Naive thymus-derived CD8-positive, alpha-beta T cell (primary cell): ENCODE results near the gene LRRC58. TPM values are rescaled to one million over a fixed set of nuclear protein-coding genes. Genes with fewer than 3 reads are reported as not detected.
A peak's percentile ranks its signal among the peaks of the same experiment; 100 is the strongest.
"Not testable (repeated sequence)": the region's sequence is repeated elsewhere in the genome, so short reads cannot be mapped to it uniquely, and the experiment has no call there.

ENCODE experiments used
- ATAC-seq, 2 donors: fragments of 150-1000 bp; cut with Tn5 transposase in 1 of 2; sonication (Bioruptor Pico), chemical (Tn5 transposase) in 1 of 2; 1 replicate in 1 of 2; 2 replicates in 1 of 2; pipeline ENCODE4 v1.10.0; 2021; ENCODE audit warnings: mild to moderate bottlenecking in 2 of 2, moderate library complexity in 2 of 2
- POLR2A ChIA-PET: fragments of 350-600 bp; sonication (Branson Sonifier 250); formaldehyde crosslinking; loops from one replicate; lab custom pipeline; 2021; ENCODE audit warnings: antibody characterized with exemption; lab: Charles Lee
- DNase-seq, 10 donors: peaks; one replicate each; pipeline versions ENCODE4 v3.0.0 to v3.0.0-alpha.2; 2020 to 2022
- H3K27ac Mint-ChIP-seq, 10 donors: one replicate each; pipeline ENCODE4 v1.8.0; 2020 to 2022; ENCODE audit warnings: mild to moderate bottlenecking in 10 of 10, mixed read lengths in 10 of 10, moderate library complexity in 4 of 10, inconsistent platforms in 1 of 10
- H3K27me3 Mint-ChIP-seq, 5 donors: one replicate each; pipeline ENCODE4 v1.8.0; 2021 to 2022; ENCODE audit warnings: mixed read lengths in 5 of 5
- H3K36me3 Mint-ChIP-seq, 3 donors: one replicate each; pipeline ENCODE4 v1.8.0; 2020 to 2022; ENCODE audit warnings: mixed read lengths in 3 of 3, mild to moderate bottlenecking in 2 of 3, inconsistent platforms in 1 of 3
- H3K4me1 Mint-ChIP-seq, 4 donors: one replicate each; pipeline ENCODE4 v1.8.0; 2021 to 2022; ENCODE audit warnings: mixed read lengths in 4 of 4
- H3K4me3 Mint-ChIP-seq, 10 donors: one replicate each; pipeline ENCODE4 v1.8.0; 2020 to 2022; ENCODE audit warnings: mild to moderate bottlenecking in 10 of 10, mixed read lengths in 10 of 10, moderate library complexity in 6 of 10, inconsistent platforms in 1 of 10
- H3K9me3 Mint-ChIP-seq, 9 donors: one replicate each; pipeline ENCODE4 v1.8.0; 2020 to 2022; ENCODE audit warnings: mixed read lengths in 9 of 9, mild to moderate bottlenecking in 3 of 9, inconsistent platforms in 1 of 9, moderate library complexity in 1 of 9
- polyA plus RNA-seq, 3 donors: library from polyadenylated mRNA; unstranded; fragments of 300-500 nt; fragmentation: Illumina TruSeq; gene quantifications; one replicate each; pipeline ENCODE4 v1.2.3, GENCODE V29; 2021
- total RNA-seq, 8 experiments: library from RNA in 2 of 8; stranded (reverse) in 2 of 8; gene quantifications; one replicate each; pipeline ENCODE4 v1.2.3 and lab custom pipeline; 2021 to 2026

Gene LRRC58
- total and polyA plus RNA-seq, 5 experiments from 2014 or later = 8.1 to 20.3 (median 8.7) TPM

- POLR2A ChIA-PET = interaction anchor here (2.4 kb wide), 1 partner anchor 16 kb away, joined by 9 read pairs; the partner anchor contains the start of gene LRRC58
Measured at GRCh38 chr3:120332646-120333045, 16.5 kb downstream of the LRRC58 start.

GRCh38 chr3:120331076-120331475 is 18.1 kb downstream of the LRRC58 start:
- DNase-seq (no peak), ATAC-seq (no peak)
- no peak overlapping the region for H3K4me3 Mint-ChIP-seq
- H3K4me1 Mint-ChIP-seq = peaks cover 2 to 4% (median 2%) of the 10 kb centered on the region in 4 donors
- H3K27me3 Mint-ChIP-seq = no peaks in the 10 kb centered on the region
- POLR2A ChIA-PET = interaction anchor here (1.1 kb wide), 1 partner anchor 17 kb away, joined by 3 read pairs; no protein-coding TSS in a partner anchor
- H3K36me3 Mint-ChIP-seq = peaks cover 6 to 71% (median 25%) of the 10 kb centered on the region in 3 donors
- no peak overlapping the region for H3K27ac Mint-ChIP-seq
- no peaks in the 10 kb centered on the region for H3K9me3 Mint-ChIP-seq

More at GRCh38 chr3:120332646-120333045, 16.5 kb downstream of the LRRC58 start:
- Mint-ChIP-seq H3K4me1 (peaks cover 4 to 19% (median 12%) of the 10 kb centered on the region in 4 donors), H3K9me3 (no peaks in the 10 kb centered on the region), H3K4me3 (no peak overlapping the region), H3K27me3 (no peaks in the 10 kb centered on the region), H3K36me3 (peaks cover 6 to 64% (median 19%) of the 10 kb centered on the region in 3 donors), H3K27ac (no peak overlapping the region)
- ATAC-seq (no peak), DNase-seq (no peak)

GRCh38 chr3:120326784-120327183 is 22.4 kb downstream of the LRRC58 start:
- POLR2A ChIA-PET = no interaction called here
- Mint-ChIP-seq H3K9me3 (peaks cover 0 to 2% (median 0%) of the 10 kb centered on the region in 9 donors), H3K27me3 (no peaks in the 10 kb centered on the region), H3K27ac (peak overlapping the region in 1 of 10 donors; percentile 22), H3K4me3 (no peak overlapping the region), H3K36me3 (peaks cover 15 to 63% (median 40%) of the 10 kb centered on the region in 3 donors), H3K4me1 (no peaks in the 10 kb centered on the region)
- DNase-seq (no peak), ATAC-seq (no peak)

- POLR2A ChIA-PET = interaction anchor here (0.6 kb wide), 2 partner anchors 24 to 193 kb away, joined by 4 to 6 read pairs; no protein-coding TSS in a partner anchor
- H3K4me3 Mint-ChIP-seq = no peak overlapping the region
- peaks cover 21 to 56% (median 43%) of the 10 kb centered on the region in 3 donors for H3K36me3 Mint-ChIP-seq
- ATAC-seq (no peak), DNase-seq (no peak)
- H3K27ac Mint-ChIP-seq = no peak overlapping the region
- no peaks in the 10 kb centered on the region for H3K27me3 Mint-ChIP-seq
- peaks cover 0 to 2% (median 0%) of the 10 kb centered on the region in 4 donors for H3K4me1 Mint-ChIP-seq
- H3K9me3 Mint-ChIP-seq = peaks cover 0 to 7% (median 0%) of the 10 kb centered on the region in 9 donors
Measured at GRCh38 chr3:120324190-120324589, 25.0 kb downstream of the LRRC58 start.

GRCh38 chr3:120323761-120324160 is 25.4 kb downstream of the LRRC58 start:
- peaks cover 25 to 56% (median 47%) of the 10 kb centered on the region in 3 donors for H3K36me3 Mint-ChIP-seq

GRCh38 chr3:120311863-120312794 is 37.0 kb downstream of the LRRC58 start:
- ATAC-seq = no peak
- Mint-ChIP-seq H3K4me1 (peaks cover 0 to 4% (median 0%) of the 10 kb centered on the region in 4 donors), H3K27me3 (peaks cover 0 to 2% (median 0%) of the 10 kb centered on the region in 5 donors), H3K9me3 (peaks cover 0 to 29% (median 16%) of the 10 kb centered on the region in 9 donors), H3K4me3 (peak overlapping the region in 1 of 10 donors; percentile 16), H3K27ac (peak overlapping the region in 1 of 10 donors; percentile 11), H3K36me3 (peaks cover 25 to 30% (median 30%) of the 10 kb centered on the region in 3 donors)
- POLR2A ChIA-PET = no interaction called here
- no peak for DNase-seq

More at GRCh38 chr3:120323761-120324160, 25.4 kb downstream of the LRRC58 start:
- Mint-ChIP-seq H3K9me3 (peaks cover 0 to 11% (median 2%) of the 10 kb centered on the region in 9 donors), H3K27ac (peak overlapping the region in 1 of 10 donors; percentile 5)
- DNase-seq, H3K4me3 Mint-ChIP-seq, H3K4me1 Mint-ChIP-seq, ATAC-seq, H3K27me3 Mint-ChIP-seq: not testable (repeated sequence)
- POLR2A ChIA-PET = interaction anchor here (0.6 kb wide), 2 partner anchors 24 to 193 kb away, joined by 4 to 6 read pairs; no protein-coding TSS in a partner anchor

GRCh38 chr3:120306519-120307455 is 42.4 kb downstream of the LRRC58 start:
- DNase-seq (peak in 1 of 10 donors; percentile 52), ATAC-seq (no peak)
- POLR2A ChIA-PET = no interaction called here
- Mint-ChIP-seq H3K36me3 (peaks cover 0 to 2% (median 0%) of the 10 kb centered on the region in 3 donors), H3K9me3 (peaks cover 0 to 12% (median 0%) of the 10 kb centered on the region in 9 donors), H3K4me3 (no peak overlapping the region), H3K27ac (no peak overlapping the region), H3K4me1 (no peaks in the 10 kb centered on the region), H3K27me3 (peaks cover 0 to 8% (median 2%) of the 10 kb centered on the region in 5 donors)

GRCh38 chr3:120304616-120305015 is 44.5 kb downstream of the LRRC58 start:
- POLR2A ChIA-PET = no interaction called here
- no peak for ATAC-seq
- Mint-ChIP-seq H3K27ac (no peak overlapping the region), H3K4me1 (no peaks in the 10 kb centered on the region), H3K9me3 (peaks cover 0 to 12% (median 0%) of the 10 kb centered on the region in 9 donors), H3K4me3 (no peak overlapping the region), H3K27me3 (peaks cover 0 to 8% (median 2%) of the 10 kb centered on the region in 5 donors), H3K36me3 (peaks cover 0 to 2% (median 0%) of the 10 kb centered on the region in 3 donors)
- DNase-seq = no peak

- peaks cover 0 to 8% (median 0%) of the 10 kb centered on the region in 9 donors for H3K9me3 Mint-ChIP-seq
- peaks cover 0 to 2% (median 0%) of the 10 kb centered on the region in 3 donors for H3K36me3 Mint-ChIP-seq
- no peak overlapping the region for H3K4me3 Mint-ChIP-seq
- POLR2A ChIA-PET = no interaction called here
- no peak overlapping the region for H3K27ac Mint-ChIP-seq
- H3K27me3 Mint-ChIP-seq = peaks cover 0 to 8% (median 6%) of the 10 kb centered on the region in 5 donors
- no peaks in the 10 kb centered on the region for H3K4me1 Mint-ChIP-seq
- ATAC-seq (no peak), DNase-seq (no peak)
Measured at GRCh38 chr3:120302361-120302760, 46.8 kb downstream of the LRRC58 start.

- no peak for DNase-seq
- POLR2A ChIA-PET = no interaction called here
- ATAC-seq = no peak
- H3K27ac Mint-ChIP-seq = no peak overlapping the region
- H3K9me3 Mint-ChIP-seq = peaks cover 0 to 4% (median 0%) of the 10 kb centered on the region in 9 donors
- H3K4me3 Mint-ChIP-seq = no peak overlapping the region
- H3K4me1 Mint-ChIP-seq = no peaks in the 10 kb centered on the region
- peaks cover 0 to 12% (median 6%) of the 10 kb centered on the region in 5 donors for H3K27me3 Mint-ChIP-seq
- H3K36me3 Mint-ChIP-seq = no peaks in the 10 kb centered on the region
Measured at GRCh38 chr3:120300971-120301370, 48.2 kb downstream of the LRRC58 start.

- Mint-ChIP-seq H3K9me3 (peaks cover 0 to 4% (median 2%) of the 10 kb centered on the region in 9 donors), H3K4me3 (no peak overlapping the region), H3K4me1 (no peaks in the 10 kb centered on the region), H3K27me3 (peaks cover 0 to 7% (median 5%) of the 10 kb centered on the region in 5 donors), H3K27ac (no peak overlapping the region), H3K36me3 (no peaks in the 10 kb centered on the region)
- DNase-seq = no peak
- POLR2A ChIA-PET = interaction anchor here (0.7 kb wide), 1 partner anchor 24 kb away, joined by 6 read pairs; no protein-coding TSS in a partner anchor
- no peak for ATAC-seq
Measured at GRCh38 chr3:120299403-120299802, 49.8 kb downstream of the LRRC58 start.

GRCh38 chr3:120298996-120299395 is 50.2 kb downstream of the LRRC58 start:
- H3K4me3 Mint-ChIP-seq = no peak overlapping the region
- peaks cover 0 to 7% (median 4%) of the 10 kb centered on the region in 9 donors for H3K9me3 Mint-ChIP-seq
- H3K27ac Mint-ChIP-seq = no peak overlapping the region
- ATAC-seq (no peak), DNase-seq (no peak)
- peaks cover 0 to 7% (median 6%) of the 10 kb centered on the region in 5 donors for H3K27me3 Mint-ChIP-seq
- POLR2A ChIA-PET = no interaction called here
- H3K4me1 Mint-ChIP-seq = no peaks in the 10 kb centered on the region
- H3K36me3 Mint-ChIP-seq = no peaks in the 10 kb centered on the region
